Activated CD4-positive, CD25-positive, alpha-beta regulatory T cell treated with anti-CD3 and anti-CD28 coated beads, Interleukin-2, amount 50 U/mL, for 72 hours (primary cell): Measurements from ENCODE around the gene IGSF1.
"Not testable (repeated sequence)": the region's sequence is repeated elsewhere in the genome, so short reads cannot be mapped to it uniquely, and the experiment has no call there.

Experiments used
- DNase-seq: peaks from one replicate; pipeline ENCODE4 v3.0.0; 2021

IGSF1 gene

DNA sequence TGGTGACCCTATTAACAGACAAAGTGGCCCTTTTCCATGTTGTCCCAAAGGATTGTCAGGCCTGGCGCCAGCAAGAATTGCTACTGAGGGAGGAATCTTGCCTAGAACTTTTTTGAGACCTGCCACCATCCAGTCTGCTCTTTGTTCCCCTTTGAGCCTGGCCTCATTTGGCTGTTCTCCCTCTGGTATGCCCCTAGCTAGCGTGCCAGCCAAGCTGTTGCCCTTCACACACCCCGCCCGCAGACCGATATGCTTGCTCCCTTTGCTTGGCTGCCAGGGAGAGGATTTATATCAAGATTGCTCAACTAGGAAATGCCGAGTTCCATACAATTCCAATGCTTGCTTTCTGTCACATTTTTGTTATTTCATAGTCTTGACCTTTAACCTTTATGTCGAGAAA is 24.4 kb downstream of the IGSF1 start:
- no peak for DNase-seq

- DNase-seq, result no peak
Observed at GRCh38 chrX:131264053-131264452, 25.1 kb downstream of the IGSF1 start.

DNA sequence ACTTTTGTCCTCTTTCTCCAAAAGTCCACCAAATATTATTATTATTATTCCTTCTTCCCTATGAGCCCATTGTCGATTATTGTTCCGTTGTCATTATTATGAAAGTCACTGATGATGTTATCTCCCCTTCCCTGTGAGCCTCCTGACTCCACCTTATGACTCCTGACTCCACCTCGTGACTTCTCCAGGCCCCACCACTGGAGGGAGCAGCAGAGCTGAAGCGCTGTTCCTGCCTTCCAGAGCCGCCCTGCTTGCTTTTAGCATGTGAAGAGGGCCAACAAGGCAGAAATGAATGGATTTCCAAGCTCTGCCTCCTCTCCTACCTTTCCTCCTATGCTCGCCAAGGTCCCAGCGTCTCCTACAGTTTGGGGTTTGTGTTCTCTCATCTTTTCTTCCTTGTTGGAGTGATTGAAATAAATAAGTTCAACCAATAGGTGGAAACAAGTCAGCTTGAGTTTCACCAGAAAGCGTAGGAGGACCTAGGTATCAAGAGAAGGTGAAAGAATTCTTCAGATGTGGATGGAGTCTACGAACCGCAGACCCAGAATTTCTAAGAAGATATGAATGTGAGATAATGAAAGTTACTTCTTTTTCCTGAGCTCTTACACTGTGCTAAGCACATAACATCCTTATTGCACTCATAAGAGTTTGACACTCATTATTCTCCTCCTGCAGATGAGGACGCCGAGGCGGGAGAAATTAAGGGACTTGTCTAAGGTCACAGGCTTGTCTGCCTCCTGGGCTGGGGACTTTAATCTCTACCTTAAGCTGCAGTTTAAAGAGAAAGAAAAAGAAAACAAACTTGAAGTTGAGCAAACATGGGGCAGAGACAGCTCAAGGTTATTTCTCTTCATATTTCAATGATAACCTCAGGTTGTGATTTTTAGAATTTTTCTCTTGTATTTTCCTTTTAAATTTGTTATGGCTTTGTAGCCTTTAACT is 26.1 kb downstream of the IGSF1 start:
- no peak for DNase-seq

DNA sequence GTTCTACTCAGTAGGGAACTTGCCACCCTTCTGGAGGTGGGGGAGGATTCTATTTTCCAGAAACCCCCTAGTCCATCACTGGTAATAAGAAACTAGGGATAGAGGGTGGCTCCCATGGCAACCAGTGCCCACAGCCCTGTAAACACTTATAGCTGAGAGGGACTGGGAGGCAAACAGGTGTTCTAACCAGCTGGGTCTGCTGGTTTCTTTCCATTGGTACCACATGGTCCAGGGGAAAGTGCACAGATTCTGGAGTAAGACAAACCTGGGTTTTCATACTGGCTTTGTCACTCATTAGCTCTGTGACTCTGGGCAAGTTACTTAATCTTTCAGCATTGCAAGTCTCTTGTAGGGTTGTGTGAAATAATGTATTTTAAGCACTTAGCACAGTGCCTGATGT is 26.9 kb downstream of the IGSF1 start:
- no peak for DNase-seq

- no peak for DNase-seq
Observed at GRCh38 chrX:131257367-131257766, 31.7 kb downstream of the IGSF1 start.

DNA sequence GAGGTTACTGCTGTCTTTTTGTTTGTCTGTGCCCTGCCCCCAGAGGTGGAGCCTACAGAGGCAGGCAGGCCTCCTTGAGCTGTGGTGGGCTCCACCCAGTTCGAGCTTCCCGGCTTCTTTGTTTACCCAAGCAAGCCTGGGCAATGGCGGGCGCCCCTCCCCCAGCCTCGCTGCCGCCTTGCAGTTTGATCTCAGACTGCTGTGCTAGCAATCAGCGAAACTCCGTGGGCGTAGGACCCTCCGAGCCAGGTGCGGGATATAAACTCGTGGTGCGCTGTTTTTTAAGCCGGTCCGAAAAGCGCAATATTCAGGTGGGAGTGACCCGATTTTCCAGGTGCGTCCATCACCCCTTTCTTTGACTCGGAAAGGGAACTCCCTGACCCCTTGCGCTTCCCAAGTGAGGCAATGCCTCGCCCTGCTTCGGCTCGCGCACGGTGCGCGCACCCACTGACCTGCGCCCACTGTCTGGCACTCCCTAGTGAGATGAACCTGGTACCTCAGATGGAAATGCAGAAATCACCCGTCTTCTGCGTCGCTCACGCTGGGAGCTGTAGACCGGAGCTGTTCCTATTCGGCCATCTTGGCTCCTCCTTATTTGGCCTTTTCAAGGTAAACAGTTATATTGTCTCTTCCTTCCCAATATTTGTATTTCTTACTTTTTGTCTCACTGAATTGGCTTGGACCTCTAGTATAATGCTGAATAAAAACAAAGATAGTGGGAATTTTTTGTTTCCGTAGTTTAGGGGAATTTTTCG is 37.9 kb downstream of the IGSF1 start:
- not testable (repeated sequence) for DNase-seq

- DNase-seq, result no peak
Observed at GRCh38 chrX:131239057-131239456, 50.0 kb downstream of the IGSF1 start.

DNA sequence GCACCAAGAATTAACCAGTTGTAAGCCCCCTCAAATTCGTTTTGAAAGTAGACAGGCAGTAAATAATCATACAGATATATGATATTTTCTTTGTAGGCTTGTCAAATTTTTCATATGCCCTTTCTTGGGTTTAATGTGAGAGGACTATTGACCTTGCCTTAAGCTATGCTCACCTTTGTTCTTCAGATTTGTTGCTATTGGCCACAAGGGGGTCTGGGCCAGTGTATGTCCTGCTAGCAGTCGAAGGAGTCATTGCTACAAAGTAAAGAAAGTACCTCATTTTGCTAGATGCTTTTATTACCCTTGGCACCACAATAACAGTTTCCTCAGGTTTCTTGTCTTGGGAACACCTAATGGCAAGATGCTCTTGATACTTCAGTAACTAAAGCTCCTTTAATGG is 51.7 kb downstream of the IGSF1 start:
- DNase-seq, result no peak

GRCh38 chrX:131235768-131236545 is 53.1 kb downstream of the IGSF1 start:
- no peak for DNase-seq

GRCh38 chrX:131227608-131228007 is 61.5 kb downstream of the IGSF1 start:
- no peak for DNase-seq

DNA sequence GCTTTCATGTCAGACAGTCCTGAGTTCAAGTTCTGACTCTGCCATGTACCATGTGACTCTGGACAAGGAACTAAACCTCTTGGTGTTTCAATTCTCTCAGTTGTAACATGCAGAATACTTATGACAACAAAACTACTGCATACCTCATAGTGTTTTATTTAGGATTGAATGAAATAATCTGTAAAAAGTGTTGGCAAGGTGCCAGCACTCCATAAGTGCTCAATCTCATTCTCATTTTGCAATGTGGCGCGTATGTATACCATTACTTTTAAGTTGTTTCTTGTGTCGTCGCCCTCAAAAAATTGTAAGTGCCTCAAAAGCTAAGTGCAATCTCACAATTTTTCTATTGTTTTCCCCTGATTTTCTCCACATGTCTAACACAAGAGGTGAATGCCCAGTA is 62.5 kb downstream of the IGSF1 start:
- DNase-seq, result no peak

- no peak for DNase-seq
Observed at GRCh38 chrX:131225078-131225477, 64.0 kb downstream of the IGSF1 start.
